Measurements from ENCODE around the gene KLHL29. TPM values are rescaled to one million over a fixed set of nuclear protein-coding genes. Genes with fewer than 3 reads are reported as not detected.

KLHL29 gene
- total RNA-seq, 3 donors from 2014 or later = 2.6 to 13.0 (median 5.5) TPM

DNA sequence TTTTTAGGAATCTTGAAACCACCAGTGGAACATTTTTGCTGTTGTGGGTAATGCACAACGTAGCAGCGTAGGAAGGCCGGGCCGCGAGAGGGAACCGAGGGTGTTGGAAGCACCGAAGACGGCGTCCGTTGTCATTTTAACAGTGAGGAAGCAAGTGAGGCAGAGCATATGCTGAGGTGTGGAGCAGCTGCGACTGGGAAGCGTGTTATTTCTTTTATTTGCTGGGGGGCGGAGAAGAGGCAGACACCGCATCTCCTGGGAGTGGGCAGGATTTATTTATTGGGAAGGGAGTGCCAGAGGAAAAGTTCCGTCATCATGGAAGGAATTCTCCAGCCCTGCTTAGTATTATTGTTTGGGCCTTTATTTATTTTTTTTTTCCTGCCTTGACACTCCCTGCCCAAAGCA is 232.8 kb downstream of the KLHL29 start:
- Histone ChIP-seq H3K4me1 (ENCODE audit: low read depth) (peaks cover 3% of the 10 kb centered on the region), H3K36me3 (ENCODE audit: low read depth) (no peaks in the 10 kb centered on the region), H3K4me3 (no peak overlapping the region), H3K9me3 (no peaks in the 10 kb centered on the region)
- DNase-seq = no peak
- ATAC-seq = no peak
- TF ChIP-seq CTCF (IDR thresholded peaks at IDR 0.05) = no peak
- intact Hi-C loops (cut with DNase I, micrococcal nuclease) = no loop called here

DNA sequence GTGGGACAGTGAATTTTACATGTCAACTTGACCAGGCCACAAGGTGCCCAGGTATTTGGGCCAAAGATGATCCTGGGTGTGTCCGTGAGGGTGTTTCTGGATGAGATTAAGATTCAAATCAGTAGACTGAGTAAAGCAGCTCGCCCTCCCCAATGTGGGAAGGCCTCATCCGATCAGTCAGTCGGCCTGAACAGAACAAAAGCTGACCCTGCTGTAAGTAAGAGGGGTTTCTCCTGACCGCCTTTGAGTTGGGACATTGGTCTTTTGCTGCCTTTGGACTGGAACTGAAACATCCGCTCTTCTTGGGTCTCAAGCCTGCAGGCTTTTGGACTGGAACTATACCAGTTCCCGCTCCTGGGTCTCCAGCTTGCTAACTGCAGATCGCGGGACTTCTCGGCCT is 233.3 kb downstream of the KLHL29 start:
- ATAC-seq (no peak), DNase-seq (no peak)
- H3K4me1 ChIP-seq (ENCODE audit: low read depth) = peaks cover 3% of the 10 kb centered on the region
- no peaks in the 10 kb centered on the region for H3K9me3 ChIP-seq
- intact Hi-C loops (cut with DNase I, micrococcal nuclease) = no loop called here
- no peaks in the 10 kb centered on the region for H3K36me3 ChIP-seq (ENCODE audit: low read depth)
- TF ChIP-seq CTCF (IDR thresholded peaks at IDR 0.05) = no peak
- H3K4me3 ChIP-seq = no peak overlapping the region

GRCh38 chr2:23618794-23619530 is 234.0 kb downstream of the KLHL29 start:
- H3K4me3 ChIP-seq = no peak overlapping the region
- intact Hi-C loops (cut with DNase I, micrococcal nuclease) = no loop called here
- ATAC-seq (no peak), DNase-seq (no peak)
- no peak for TF ChIP-seq CTCF (IDR thresholded peaks at IDR 0.05)
- H3K4me1 ChIP-seq (ENCODE audit: low read depth) = peaks cover 3% of the 10 kb centered on the region
- peaks cover 1% of the 10 kb centered on the region for H3K9me3 ChIP-seq
- no peaks in the 10 kb centered on the region for H3K36me3 ChIP-seq (ENCODE audit: low read depth)

DNA sequence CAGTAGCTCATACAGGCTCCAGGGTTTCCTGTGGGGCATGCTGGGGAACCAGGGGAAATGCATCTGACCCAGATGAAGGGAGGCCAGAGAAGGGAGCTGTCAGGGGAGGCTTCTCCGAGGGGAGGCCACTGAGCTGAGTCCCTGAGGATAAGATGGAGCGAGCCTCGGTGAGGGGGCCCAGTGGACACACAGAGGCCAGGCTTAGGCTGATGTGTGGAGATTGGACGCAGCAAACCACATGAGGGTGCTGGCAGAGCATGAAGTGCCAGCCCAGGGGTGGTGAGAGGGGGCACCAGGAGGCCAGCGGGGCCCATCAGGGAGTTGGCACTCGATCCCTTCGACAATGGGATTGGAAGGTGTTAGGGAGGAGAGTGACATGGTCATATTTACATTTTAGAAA is 235.0 kb downstream of the KLHL29 start:
- ATAC-seq (no peak), DNase-seq (no peak)
- TF ChIP-seq CTCF (IDR thresholded peaks at IDR 0.05) = no peak
- intact Hi-C loops (cut with DNase I, micrococcal nuclease) = no loop called here
- no peaks in the 10 kb centered on the region for H3K36me3 ChIP-seq (ENCODE audit: low read depth)
- H3K9me3 ChIP-seq = peaks cover 6% of the 10 kb centered on the region
- H3K4me1 ChIP-seq (ENCODE audit: low read depth) = peaks cover 3% of the 10 kb centered on the region
- no peak overlapping the region for H3K4me3 ChIP-seq

DNA sequence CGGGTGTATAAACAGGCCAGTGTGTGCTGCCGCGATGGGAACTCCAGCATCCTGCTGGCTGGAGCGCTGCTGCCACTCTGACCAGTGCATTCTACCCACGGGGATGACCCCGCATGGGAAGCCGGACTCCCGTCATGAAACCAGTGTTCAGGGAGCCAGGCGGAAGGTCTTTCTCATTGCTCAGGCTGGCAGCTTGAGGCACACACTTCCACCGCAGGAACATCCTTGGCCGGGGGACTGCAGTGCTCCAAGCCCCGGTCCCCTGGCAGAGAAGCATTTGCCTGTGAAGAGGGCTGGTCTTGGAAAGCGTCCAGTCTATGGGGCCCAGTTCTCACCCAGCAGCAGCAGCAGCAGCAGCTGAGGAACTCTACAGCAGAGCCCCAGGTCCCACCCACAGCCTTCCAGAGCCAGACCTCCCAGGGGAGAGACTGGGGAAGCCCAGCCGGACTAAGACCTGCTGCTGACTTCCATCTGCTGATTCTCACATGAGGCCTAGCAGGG is 235.9 kb downstream of the KLHL29 start:
- H3K4me1 ChIP-seq (ENCODE audit: low read depth) = peaks cover 3% of the 10 kb centered on the region
- no peak overlapping the region for H3K4me3 ChIP-seq
- H3K9me3 ChIP-seq = peaks cover 6% of the 10 kb centered on the region
- no peak for TF ChIP-seq CTCF (IDR thresholded peaks at IDR 0.05)
- intact Hi-C loops (cut with DNase I, micrococcal nuclease) = no loop called here
- no peaks in the 10 kb centered on the region for H3K36me3 ChIP-seq (ENCODE audit: low read depth)
- no peak for DNase-seq
- ATAC-seq = peak; percentile 13
